Measurements from ENCODE around the gene MDK.

GRCh38 chr11:46388619-46389449 is 7.4 kb downstream of the MDK start:
- TF ChIP-seq POLR2A (IDR thresholded peaks at IDR 0.05) = no peak
- TF ChIP-seq, protein P1, sequence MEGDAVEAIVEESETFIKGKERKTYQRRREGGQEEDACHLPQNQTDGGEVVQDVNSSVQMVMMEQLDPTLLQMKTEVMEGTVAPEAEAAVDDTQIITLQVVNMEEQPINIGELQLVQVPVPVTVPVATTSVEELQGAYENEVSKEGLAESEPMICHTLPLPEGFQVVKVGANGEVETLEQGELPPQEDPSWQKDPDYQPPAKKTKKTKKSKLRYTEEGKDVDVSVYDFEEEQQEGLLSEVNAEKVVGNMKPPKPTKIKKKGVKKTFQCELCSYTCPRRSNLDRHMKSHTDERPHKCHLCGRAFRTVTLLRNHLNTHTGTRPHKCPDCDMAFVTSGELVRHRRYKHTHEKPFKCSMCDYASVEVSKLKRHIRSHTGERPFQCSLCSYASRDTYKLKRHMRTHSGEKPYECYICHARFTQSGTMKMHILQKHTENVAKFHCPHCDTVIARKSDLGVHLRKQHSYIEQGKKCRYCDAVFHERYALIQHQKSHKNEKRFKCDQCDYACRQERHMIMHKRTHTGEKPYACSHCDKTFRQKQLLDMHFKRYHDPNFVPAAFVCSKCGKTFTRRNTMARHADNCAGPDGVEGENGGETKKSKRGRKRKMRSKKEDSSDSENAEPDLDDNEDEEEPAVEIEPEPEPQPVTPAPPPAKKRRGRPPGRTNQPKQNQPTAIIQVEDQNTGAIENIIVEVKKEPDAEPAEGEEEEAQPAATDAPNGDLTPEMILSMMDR (IDR thresholded peaks at IDR 0.05) = no peak
- TF ChIP-seq POLR2AphosphoS5 (IDR thresholded peaks at IDR 0.05) = no peak
- TF ChIP-seq EP300 (IDR thresholded peaks at IDR 0.05) = no peak

All from stomach (tissue), 4 donors.